ENCODE data around the gene ADD3.

ADD3 gene

DNA sequence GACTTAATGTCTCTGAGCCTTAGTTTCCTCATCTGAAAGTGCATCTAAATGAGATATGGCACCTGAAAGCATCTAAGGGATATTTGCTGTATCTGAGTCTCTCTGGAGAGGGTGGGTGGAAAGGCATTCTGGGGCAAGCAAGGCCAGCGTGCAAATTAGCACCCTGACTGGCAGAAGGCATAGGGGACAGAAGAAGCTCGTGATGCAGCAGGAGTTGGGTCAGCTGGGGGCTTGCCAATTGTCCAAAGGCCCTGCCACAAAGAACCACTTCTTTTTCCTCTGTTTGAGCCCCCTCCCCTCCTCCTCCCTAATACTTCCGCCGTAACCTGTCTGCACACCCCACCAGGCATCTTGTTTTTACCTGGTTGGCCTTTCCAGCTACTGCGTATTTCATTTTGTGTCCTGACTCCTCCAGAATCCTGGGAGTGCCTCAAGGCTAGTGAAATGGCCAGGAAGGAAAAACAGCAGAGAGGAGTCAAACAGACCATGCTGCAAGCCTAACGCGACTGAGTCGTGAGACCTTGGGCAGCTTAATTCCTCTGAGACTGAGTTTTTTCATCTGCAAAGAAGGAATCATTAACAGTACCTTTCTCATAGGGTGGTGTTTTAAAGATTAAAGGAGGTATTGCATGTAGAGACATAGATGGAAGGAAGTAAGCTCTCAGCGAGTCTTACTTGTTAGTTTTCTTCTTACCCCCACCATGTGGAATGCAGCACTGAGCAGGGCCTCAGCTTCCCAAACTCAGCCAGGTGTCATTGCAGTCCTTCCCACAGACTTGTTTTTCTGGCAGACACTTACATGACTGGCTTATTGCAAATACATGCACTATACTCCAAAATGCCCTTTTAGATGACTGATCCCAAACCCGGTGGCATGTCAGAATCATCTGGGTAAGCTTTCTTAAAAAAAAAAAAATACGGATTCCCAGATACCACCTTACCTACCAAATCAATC lies 150.5 kb downstream of the ADD3 start:
- DNase-seq: no peak

GRCh38 chr10:110160081-110160480 lies 152.3 kb downstream of the ADD3 start:
- no peak for DNase-seq

DNA sequence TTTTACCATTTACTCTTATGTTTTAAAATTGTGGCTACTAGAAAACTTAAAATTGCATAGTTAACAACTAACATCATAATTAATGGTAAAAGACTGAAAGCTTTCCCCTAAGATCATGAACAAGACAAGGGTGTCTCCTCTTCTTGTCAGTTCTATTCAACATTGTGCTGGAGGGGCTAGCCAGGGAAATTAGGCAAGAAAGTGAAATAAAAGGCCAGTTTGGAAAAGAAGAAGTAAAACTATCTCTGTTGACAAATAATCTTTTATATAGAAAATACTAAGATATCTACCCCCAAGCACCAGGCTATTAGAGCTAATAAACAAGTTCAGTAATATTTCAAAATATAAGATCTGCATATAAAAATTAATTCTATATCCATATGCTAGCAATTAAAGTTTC lies 152.7 kb downstream of the ADD3 start:
- DNase-seq: no peak

GRCh38 chr10:110162741-110163145 lies 155.0 kb downstream of the ADD3 start:
- no peak for DNase-seq

DNA sequence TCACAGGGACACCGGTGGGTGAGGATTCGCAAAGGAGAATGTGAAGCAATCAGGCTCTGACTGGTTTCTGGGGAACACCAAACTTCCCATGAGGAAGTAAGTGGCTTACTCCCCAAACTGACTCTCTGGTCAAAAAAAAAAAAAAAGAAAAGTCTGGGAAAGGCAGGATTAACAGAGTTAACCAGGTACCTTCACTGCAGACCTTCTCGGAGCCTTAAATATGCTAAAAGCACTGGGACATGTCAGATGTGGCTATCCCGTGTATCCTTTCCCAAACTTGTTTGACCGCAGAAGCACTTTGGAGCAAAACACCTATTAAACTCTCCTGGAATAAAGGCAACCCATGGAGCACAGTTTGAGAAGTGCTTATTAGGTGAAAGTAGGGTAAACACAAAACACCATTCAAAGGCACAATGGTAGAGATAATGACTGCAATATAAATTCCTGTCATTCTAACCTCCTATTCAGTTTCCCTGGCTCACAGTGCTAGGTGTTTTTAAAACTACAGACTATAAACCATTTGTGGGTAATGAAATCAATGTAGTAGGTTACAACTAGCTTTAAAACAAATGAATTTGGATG lies 155.5 kb downstream of the ADD3 start:
- DNase-seq: no peak

DNA sequence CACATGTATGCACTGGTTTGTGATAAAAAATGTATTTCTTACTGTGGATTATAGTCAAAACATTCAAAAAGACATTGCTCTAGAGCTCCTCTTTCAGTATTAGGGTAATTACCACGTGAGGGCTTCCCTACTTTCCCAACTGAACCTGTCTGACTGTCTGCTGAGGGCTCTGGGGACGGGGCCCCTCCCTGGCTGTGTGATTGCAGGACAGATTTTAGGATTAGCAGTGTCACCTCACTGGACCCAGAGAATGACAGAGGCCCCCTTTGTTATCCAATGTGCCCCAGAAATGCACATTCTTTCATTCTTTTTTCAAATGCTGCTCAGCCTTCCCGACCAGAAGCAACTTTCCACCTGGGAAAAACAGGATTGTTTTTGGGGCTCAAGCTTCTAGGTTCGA lies 156.1 kb downstream of the ADD3 start:
- DNase-seq: no peak

GRCh38 chr10:110165239-110165638 lies 157.5 kb downstream of the ADD3 start:
- DNase-seq: no peak

- no peak for DNase-seq
These were observed 159.4 kb downstream of the ADD3 start for GRCh38 chr10:110167149-110167548.

DNA sequence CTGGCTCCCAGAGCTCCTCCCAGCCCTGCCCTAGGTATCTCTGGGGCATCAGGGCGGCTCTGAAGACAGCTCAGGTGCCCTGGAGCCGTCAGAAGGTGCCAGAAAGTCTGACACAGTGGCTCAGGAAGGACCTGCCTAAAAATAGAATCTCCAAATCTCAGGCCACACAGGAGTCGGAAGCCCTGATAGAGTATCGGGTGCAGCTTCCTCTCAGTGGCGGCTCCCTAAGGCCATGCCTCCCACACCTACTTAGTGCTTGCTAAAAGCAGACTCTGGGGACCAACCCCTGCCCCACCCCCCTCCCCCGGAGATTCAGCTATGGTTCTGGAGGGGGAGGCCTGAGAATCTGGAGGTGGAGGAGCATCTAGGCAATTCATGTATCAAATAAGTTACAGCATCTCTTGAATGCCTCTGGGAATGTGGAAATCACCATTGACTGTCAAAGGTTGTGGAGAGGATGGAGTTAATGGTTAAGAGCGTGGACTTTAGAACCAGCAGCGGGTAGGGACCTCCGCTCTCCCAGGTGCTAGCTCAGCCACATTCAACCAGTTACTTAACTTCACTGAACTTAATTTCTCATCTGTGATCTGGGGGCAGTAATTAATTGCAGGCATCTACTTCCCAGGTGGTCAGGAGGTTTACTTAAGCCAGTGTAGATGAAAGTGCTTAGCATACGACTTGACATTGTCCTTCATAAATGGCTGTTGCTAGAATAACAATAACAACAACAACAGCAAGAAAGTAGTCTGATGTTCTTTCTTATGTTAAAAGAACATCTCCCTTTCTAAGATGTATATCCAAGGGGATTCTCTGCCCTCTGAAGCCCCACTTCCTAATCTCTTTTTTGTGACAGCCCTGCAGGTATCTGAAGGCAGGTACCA lies 161.1 kb downstream of the ADD3 start:
- DNase-seq: no peak

- DNase-seq: no peak
These were observed 161.8 kb downstream of the ADD3 start for GRCh38 chr10:110169586-110169985.

- no peak for DNase-seq
These were observed 162.6 kb downstream of the ADD3 start for GRCh38 chr10:110170142-110170971.

DNA sequence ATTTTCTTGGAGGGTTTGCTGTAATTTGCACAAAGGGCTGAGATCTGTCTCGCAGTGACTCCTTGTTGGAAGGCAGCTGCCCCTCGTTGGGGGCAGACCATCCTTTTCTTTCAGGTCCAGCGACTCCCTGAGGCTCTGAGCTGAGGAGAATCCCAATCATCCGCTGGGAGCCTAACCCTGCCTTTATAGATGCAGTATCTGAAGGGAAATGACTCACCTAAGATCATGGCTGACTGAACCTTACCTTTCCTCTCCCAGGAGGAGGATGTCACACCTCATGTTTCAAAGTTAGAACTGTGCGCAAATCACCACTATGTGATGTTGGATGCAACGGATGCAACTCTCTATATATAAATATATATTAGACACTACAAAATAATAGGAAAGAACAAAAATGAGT lies 163.2 kb downstream of the ADD3 start:
- DNase-seq: no peak

- no peak for DNase-seq
These were observed 164.4 kb downstream of the ADD3 start for GRCh38 chr10:110172155-110172554.

- no peak for DNase-seq
These were observed 166.4 kb downstream of the ADD3 start for GRCh38 chr10:110174201-110174600.

- no peak for DNase-seq
These were observed 167.0 kb downstream of the ADD3 start for GRCh38 chr10:110174816-110175215.

DNA sequence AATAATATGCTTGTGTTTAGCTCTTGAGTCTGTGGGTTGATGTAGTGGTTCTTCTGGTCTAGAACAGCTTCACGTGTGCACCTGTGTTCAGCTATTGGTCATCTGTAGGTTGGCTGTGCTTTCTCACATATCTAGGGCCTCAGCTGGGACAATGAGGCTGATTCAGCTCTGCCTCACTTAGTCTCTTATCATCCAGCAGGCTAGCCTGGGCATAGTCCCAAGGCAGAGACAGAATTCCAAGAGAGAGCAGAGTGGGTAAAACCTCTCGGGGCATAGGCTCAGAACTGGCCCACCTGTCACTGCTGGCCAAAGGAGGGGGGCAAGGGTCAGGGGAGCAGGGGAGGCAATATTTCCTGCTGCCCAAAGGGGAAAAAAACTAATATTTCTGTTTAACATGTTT lies 167.6 kb downstream of the ADD3 start:
- no peak for DNase-seq

DNA sequence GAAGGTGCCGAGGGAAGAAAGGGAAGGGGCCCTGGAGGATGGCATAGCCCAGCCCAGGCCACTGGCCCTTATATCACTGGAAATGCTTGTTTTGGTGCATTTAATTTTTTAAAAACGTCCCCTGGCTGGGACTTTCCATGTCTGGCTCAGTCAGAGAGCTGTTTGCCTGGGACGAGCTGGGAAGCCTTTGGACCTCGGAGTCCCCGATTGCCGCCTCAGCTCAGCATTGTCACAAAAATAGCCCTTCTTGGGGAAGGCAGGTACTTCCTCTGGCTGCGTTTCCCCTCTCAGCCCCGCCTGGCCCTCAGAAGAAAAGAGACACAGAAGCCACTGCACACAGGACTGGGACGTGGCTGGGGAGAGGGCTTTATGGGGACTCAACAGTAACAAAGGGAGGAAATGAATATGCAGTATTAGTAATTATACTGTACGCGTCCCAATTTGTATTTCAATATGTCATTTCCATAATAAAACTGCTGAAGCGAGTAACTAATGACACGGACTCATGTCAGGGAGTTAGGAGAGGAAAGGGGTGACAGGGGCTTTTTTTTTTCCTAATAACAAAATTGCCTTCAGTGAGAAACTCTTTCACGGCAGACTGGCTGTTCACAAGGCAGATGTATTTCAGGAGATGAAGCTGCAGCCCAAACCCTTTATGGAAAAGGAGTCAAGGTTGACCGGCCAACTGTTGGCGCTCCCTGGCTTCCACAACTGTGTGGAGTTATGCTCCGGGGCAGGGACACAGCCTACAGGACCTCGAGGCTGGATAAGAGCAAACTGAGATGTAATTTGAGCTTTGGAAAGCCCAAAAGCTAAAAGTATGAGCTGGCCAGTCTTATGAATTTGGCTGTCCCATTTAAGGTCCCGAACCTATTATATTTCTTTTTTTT lies 168.6 kb downstream of the ADD3 start:
- no peak for DNase-seq

DNA sequence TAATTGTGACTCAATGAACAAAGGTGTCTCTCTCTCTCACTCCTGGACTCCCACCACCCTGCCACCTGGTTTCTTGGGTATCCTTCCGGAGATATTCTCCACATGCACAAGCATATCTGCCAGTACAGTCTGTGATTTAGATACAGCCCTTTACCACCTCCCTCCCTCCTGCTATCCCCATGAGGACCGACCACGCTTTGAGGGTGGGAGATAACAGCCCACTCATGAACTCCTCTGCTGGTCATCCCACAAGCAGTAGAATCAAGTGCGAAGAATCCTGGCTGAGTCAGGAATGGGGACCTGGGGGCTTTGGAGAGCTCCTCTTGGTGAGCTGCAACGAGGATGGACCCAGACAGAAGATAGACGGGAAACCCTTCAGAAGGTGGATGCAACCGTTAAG lies 171.4 kb downstream of the ADD3 start:
- no peak for DNase-seq

DNA sequence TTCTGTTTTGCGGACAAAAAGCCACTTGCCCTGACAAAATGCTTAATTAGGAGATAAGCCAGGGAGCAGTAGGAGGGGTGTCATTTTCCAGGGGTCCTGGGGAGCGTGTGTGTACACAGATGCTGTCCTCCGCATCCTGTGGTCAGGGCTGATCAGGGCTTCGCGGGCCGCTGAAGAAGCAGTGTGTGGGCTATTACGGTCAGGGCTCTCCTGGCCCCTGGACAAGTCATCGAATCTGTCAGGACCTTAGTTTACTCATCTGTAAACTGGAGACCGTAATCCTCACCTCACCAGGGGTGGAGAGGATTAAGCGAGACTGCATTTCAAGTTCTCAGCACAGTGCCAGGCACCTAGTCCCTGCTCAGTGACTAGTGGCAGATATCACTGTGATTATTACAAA lies 173.7 kb downstream of the ADD3 start:
- no peak for DNase-seq

DNA sequence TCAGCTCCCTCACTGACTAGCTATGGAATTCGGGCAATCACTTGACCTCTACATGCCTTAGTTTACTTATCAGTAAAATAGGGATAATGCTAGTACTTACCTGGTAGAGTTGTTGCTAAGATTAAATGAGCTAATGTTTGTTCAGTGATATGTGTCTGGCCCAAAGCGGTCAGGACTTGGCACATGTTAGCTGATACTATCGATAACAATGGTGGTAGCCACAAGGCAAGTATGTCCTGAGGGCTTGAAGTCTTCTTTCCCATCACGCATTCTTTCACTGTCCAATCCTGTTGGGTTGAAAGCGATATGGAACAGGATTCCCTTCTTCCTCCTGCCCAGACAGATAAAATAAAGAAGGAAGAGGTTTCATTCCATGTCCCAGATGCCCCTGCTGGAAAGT lies 174.1 kb downstream of the ADD3 start:
- DNase-seq: no peak

GRCh38 chr10:110184398-110184797 lies 176.6 kb downstream of the ADD3 start:
- no peak for DNase-seq

All from effector CD4-positive, alpha-beta T cell (primary cell).